IPS-18a (cell line): ENCODE measurements around the gene NCOA5.

Experiments
- H3K27ac ChIP-seq: one replicate; pipeline ENCODE4 v1.5.1; 2013; ENCODE audit warnings: low read length
- H3K27me3 ChIP-seq: one replicate; pipeline ENCODE4 v1.6.1; 2013; ENCODE audit warnings: mild to moderate bottlenecking, low read length; ENCODE audit not compliant: control insufficient read depth, insufficient read depth
- H3K36me3 ChIP-seq: one replicate; pipeline ENCODE4 v1.6.1; 2013; ENCODE audit warnings: low read depth, low read length; ENCODE audit not compliant: control insufficient read depth
- H3K4me1 ChIP-seq: one replicate; pipeline ENCODE4 v1.6.1; 2013; ENCODE audit warnings: low read depth, low read length; ENCODE audit not compliant: control insufficient read depth
- H3K4me3 ChIP-seq: one replicate; pipeline ENCODE4 v1.5.1; 2013; ENCODE audit warnings: low read length
- H3K9ac ChIP-seq: one replicate; pipeline ENCODE4 v1.6.1; 2013; ENCODE audit warnings: mild to moderate bottlenecking, low read length, moderate library complexity
- H3K9me3 ChIP-seq: one replicate; pipeline ENCODE4 v1.6.1; 2013; ENCODE audit warnings: low read depth, low read length; ENCODE audit not compliant: control insufficient read depth

Gene NCOA5

DNA sequence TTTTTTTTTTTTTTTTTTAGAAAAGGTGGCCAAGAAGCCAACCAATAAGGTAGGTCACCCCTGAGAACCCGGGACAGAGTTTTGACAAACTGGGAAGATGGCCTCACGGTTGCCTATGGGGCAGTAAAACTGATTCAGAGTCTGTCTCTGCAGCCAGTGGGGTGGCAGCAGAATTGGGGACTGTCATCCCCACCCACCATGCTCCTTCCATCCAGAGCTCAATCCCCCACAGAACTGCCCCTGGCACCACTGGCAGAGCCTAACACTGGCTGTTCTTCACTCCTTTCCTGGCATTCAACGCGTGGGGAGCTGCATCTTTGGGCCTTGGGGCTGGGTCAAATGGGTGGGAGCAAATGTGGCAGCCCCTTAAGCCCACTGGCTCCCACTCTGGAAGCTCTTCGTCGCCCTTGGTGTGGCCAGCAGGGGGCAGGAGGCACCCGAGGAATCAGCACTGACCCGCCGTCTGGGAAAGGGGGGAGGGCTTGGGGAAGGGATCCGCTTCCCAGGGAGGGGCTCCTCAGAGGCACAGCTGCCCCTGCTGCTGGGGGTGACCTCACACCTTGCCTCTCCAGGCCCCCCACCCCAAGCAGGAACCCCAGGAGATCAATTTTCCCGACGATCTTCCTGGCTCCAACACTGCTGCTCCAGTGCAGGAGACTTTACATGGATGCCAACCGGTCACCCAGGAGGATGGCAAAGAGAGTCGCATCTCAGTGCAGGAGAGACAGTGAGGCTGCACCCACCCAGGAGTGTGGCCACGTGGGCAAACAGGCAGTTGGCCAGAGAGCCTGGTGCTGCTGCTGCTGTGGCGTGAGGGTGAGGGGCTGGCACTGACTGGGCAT is 38.8 kb upstream of the NCOA5 start:
- Histone ChIP-seq H3K4me1 (peaks cover 3% of the 10 kb centered on the region), H3K27ac (no peak overlapping the region), H3K27me3 (peaks cover 27% of the 10 kb centered on the region), H3K9ac (no peak overlapping the region), H3K9me3 (no peaks in the 10 kb centered on the region), H3K4me3 (no peak overlapping the region), H3K36me3 (no peaks in the 10 kb centered on the region)

DNA sequence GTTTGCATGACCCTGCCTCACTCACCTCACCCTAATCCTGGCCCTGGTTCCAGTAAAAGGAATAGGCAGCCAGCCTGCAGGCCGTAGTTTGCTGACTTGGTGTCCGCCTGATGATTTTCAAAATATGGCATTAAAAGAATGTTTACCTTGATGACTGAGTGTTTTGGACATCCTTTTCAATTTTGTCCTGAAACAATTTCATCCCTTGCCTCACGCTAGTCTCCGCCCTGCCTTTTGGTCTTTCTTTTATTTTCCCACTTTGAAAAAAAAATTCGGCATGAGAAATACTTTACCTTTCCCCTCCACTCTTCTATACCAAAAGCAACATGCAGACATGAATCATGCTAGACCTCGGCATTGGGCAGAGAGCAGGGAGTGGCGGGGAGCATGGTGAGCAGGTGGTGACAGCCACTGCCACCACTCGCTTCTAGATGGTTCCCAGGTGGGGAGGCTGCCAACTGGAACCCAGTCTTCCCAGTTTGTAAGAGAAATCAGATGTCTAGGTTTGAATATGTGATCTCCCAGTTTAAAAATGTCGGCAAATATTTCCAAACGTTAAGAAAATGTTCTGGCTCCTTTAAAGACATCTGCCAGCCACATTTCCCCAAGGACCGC is 37.7 kb upstream of the NCOA5 start:
- H3K36me3 ChIP-seq: no peaks in the 10 kb centered on the region

DNA sequence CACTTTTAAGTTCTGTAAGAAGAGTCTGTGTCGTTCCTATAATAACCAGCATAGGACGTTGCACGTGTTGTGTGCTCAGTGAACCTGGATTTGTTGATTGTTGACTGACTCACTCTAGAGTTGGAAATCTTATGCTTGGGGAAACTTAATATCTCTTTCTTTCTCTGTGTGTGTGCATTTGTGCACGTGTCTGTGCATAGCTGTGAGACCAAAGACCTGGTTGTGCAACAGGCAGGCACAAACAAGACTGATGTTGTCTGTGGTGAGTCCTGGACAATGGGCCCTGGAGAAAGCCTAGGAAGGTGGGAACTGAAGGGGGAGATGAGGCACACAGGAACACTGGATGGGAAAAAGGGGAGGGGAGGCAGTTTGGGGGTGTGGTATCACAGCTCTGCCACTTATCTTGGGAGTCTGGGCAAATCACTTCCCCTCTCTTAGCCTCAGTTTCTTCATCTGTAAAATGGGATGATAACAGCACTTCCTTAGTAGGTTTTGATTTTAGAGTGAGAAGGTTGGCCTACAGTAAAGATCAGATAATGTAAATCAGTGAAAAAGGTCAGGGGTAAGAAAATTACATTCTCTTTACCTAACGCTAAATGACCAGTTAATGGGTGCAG is 36.8 kb upstream of the NCOA5 start:
- Histone ChIP-seq H3K9me3 (no peaks in the 10 kb centered on the region), H3K36me3 (no peaks in the 10 kb centered on the region), H3K4me1 (no peaks in the 10 kb centered on the region), H3K27me3 (peaks cover 17% of the 10 kb centered on the region), H3K9ac (no peak overlapping the region), H3K4me3 (no peak overlapping the region), H3K27ac (no peak overlapping the region)

More for the DNA sequence above, 37.7 kb upstream of the NCOA5 start:
- H3K27me3 ChIP-seq: peaks cover 26% of the 10 kb centered on the region
- no peak overlapping the region for H3K27ac ChIP-seq
- H3K4me1 ChIP-seq: no peaks in the 10 kb centered on the region
- H3K9me3 ChIP-seq: no peaks in the 10 kb centered on the region
- no peak overlapping the region for H3K9ac ChIP-seq
- no peak overlapping the region for H3K4me3 ChIP-seq

DNA sequence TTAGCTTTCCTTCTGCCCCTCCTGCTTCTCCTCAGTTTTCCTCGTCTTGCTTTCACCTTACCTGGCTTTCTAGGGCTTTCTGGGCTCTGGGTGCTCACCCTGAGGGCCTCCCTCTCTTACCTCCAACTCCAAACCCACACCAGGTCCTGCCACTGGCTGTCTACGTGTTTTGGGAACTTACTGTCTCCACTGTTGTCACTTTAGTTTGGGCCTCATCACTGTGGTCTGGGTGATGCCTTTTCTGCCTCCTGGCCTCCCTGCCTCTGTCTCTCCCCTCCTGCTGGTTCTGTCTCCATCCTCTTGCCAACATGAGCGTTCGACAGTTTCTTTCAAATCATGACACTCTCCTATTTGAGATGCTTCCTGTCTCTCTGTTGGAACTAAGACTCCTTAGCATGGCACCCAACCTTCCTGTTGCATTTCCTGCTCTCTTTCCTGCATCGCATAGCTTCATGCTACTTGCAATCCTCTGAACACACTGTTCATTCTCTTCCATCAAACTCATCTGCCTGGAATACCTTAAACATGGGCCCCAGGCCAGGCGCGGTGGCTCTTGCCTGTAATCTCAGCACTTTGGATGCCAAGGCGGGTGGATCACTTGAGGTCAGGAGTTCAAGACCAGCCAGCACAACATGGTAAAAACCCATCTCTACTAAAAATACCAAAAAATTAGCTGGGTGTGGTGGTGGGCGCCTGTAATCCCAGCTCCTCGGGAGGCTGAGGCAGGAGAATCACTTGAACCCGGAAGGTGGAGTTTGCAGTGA is 33.9 kb upstream of the NCOA5 start:
- H3K4me1 ChIP-seq: no peaks in the 10 kb centered on the region
- no peaks in the 10 kb centered on the region for H3K9me3 ChIP-seq
- no peak overlapping the region for H3K4me3 ChIP-seq
- H3K9ac ChIP-seq: no peak overlapping the region
- no peaks in the 10 kb centered on the region for H3K36me3 ChIP-seq
- H3K27ac ChIP-seq: no peak overlapping the region
- H3K27me3 ChIP-seq: no peaks in the 10 kb centered on the region

DNA sequence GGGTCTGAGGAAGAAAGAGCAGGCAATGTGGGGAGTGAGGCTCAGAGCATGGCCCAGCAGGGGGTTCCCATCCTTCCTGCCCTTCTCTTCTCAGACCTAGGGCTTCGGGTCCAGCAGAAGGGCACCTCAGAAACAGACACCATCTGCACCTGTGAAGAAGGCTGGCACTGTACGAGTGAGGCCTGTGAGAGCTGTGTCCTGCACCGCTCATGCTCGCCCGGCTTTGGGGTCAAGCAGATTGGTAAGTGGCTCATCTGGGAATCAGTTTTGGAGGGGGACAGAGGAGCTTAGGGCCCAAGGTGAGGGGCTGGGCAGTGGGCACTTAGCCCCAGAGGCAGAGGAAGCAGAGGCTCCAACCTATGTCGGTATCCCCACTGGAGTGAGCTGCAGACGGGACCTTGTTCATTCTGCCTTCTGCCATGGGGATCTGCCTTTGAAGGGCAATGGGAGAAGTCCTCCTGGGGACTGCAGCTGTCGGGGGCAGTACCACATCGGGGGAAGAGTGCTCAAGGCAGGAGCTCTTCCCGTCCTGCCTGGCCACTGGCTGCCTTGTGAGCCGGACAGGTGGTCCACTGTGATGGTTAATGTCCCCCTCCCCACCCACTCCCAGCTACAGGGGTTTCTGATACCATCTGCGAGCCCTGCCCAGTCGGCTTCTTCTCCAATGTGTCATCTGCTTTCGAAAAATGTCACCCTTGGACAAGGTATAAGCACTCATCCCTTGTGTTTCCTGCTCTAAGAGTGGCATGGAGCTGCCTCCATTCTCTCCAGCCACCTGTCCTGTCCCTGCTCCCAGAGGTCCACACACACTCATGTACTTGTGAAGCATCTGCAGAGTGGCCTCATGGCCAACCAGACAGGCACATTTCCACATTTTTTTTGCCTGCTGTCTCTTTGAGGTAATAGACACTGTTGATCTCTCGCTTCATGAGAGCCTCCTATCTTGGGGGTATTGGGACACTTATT is 33.0 kb upstream of the NCOA5 start:
- H3K9me3 ChIP-seq: no peaks in the 10 kb centered on the region
- H3K36me3 ChIP-seq: no peaks in the 10 kb centered on the region
- H3K4me3 ChIP-seq: no peak overlapping the region
- no peak overlapping the region for H3K9ac ChIP-seq
- no peak overlapping the region for H3K27ac ChIP-seq
- no peaks in the 10 kb centered on the region for H3K27me3 ChIP-seq
- H3K4me1 ChIP-seq: no peaks in the 10 kb centered on the region

DNA sequence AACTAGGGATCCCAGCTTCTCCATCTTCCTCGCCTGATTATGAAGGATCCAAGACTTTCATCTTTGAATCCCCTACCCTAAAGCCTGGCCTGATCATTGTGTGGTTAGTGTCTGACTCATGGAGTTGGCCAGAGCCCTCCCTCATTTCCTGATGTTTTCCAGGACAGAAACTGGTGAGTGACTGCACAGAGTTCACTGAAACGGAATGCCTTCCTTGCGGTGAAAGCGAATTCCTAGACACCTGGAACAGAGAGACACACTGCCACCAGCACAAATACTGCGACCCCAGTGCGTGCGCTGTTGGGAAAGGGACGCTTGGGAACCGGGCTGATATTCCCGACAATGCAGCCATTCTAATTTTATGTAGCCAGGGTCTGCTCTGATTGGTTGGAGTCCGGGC is 32.3 kb upstream of the NCOA5 start:
- H3K4me3 ChIP-seq: no peak overlapping the region
- H3K36me3 ChIP-seq: no peaks in the 10 kb centered on the region
- no peak overlapping the region for H3K9ac ChIP-seq
- no peaks in the 10 kb centered on the region for H3K4me1 ChIP-seq
- no peaks in the 10 kb centered on the region for H3K9me3 ChIP-seq
- no peak overlapping the region for H3K27ac ChIP-seq
- no peaks in the 10 kb centered on the region for H3K27me3 ChIP-seq

DNA sequence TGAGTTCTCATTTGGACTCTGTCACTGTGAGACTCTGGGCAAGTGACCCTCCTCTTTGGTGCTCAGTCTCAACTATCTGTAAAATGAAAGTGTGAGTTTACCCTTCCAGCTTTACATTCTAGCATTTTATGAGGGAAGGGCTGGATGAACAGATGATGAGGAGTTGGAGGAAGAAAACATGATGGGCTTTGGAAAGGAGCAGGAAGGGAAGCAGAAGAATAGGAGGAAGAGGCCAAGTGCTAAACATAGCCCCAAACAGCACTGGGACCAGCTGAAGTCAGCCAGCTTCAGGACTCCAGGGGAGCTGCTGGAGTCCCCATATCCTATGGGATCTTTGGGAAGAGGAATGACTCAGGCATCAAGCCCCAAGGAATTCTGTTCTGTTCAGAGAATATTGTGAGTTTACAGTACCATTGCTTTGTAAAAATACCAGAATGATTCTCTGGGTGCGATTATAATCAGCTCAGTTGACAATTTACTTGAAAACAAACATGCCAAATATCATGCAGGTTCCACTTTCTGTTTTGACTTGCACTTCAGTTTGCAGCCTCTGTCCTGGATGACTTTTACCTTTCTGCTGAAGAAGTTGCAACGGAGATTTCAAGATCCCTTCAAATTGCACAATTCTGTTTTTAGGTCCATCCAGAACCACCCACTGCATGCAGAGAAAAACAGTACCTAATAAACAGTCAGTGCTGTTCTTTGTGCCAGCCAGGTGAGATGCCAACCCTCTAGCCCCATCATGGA is 31.6 kb upstream of the NCOA5 start:
- no peak overlapping the region for H3K9ac ChIP-seq
- H3K4me3 ChIP-seq: no peak overlapping the region
- no peaks in the 10 kb centered on the region for H3K27me3 ChIP-seq
- no peak overlapping the region for H3K27ac ChIP-seq
- no peaks in the 10 kb centered on the region for H3K36me3 ChIP-seq
- H3K9me3 ChIP-seq: no peaks in the 10 kb centered on the region
- no peaks in the 10 kb centered on the region for H3K4me1 ChIP-seq

DNA sequence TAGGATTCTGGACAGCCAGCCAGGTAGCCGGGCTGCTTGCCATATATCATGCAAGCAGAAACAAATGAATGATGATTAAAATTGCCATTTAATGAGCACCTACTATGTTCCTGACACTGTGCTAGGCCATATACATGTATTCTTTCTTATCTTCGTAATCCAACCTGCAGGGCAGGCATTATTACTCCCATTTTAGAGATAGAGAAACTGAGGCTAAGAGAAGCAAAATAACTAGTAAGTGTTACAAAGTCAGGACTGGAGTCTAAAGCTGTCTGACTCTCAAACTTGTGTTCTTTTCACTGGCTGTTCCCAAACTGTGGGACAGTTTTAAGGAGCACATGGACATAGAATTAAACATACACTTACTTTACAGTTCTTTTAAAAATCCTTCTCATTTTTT is 30.4 kb upstream of the NCOA5 start:
- H3K27me3 ChIP-seq: no peaks in the 10 kb centered on the region
- H3K4me3 ChIP-seq: no peak overlapping the region
- no peak overlapping the region for H3K27ac ChIP-seq
- H3K9me3 ChIP-seq: no peaks in the 10 kb centered on the region
- no peaks in the 10 kb centered on the region for H3K4me1 ChIP-seq
- H3K9ac ChIP-seq: no peak overlapping the region
- H3K36me3 ChIP-seq: no peaks in the 10 kb centered on the region

DNA sequence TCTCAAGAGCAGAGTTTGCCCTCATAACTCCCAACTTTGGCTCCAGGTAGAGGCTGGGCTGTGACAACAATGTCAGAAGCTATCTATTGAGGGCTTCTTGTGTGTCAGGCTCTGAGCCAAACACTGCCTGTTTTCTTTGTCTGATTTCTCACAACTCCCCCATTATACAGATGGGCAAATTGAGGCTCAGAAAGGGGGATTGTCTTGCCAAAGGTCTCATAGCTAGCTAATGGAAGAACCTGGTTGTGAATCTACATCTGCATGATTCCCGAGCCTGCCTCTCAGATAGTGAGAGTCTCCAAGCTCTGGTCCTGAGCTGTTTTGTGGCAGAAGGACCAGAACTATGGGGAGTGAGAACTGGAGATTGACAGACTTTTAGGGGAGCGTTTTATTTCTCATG is 29.8 kb upstream of the NCOA5 start:
- Histone ChIP-seq H3K9me3 (no peaks in the 10 kb centered on the region), H3K27me3 (no peaks in the 10 kb centered on the region), H3K4me3 (no peak overlapping the region), H3K4me1 (no peaks in the 10 kb centered on the region), H3K27ac (no peak overlapping the region), H3K36me3 (no peaks in the 10 kb centered on the region), H3K9ac (no peak overlapping the region)

DNA sequence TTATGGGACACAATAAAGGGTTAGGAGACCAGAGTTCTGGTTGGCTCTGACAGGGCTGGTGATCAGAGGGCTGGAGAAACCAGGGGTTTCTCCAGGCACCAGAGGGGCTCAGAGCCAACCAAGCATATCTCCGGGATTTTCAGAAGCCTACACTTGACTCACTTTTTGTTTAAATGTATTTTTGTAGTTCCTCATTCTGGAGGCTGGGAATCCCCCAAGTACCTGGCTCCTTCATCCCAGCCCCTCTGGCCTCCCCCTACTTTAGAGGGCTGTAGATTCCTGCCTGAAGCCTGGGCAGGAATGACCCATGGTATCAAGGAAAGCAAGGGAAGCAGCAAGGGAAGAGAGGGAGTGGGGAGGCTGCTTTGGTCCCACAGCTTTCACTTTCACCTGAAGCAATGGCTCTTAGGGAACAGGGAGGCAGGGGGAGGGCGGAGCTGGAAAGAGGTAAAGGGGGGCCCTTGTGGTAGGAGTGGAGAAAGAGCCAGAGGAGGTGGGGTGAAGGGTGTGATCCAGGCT is 29.3 kb upstream of the NCOA5 start:
- no peaks in the 10 kb centered on the region for H3K4me1 ChIP-seq
- H3K36me3 ChIP-seq: no peaks in the 10 kb centered on the region
- H3K4me3 ChIP-seq: no peak overlapping the region
- H3K27me3 ChIP-seq: no peaks in the 10 kb centered on the region
- H3K9me3 ChIP-seq: no peaks in the 10 kb centered on the region
- no peak overlapping the region for H3K27ac ChIP-seq
- no peak overlapping the region for H3K9ac ChIP-seq
